A549 treated with DMSO at 1 μM for 4 hours (cell line): ENCODE data around the gene HDLBP. TPM values are rescaled to one million over a fixed set of nuclear protein-coding genes. Genes with fewer than 3 reads are reported as not detected.

Experiments
- total RNA-seq: library from RNA; stranded (reverse); fragments of 200-300 nt; extraction: Qiagen RNA extraction; gene quantifications from 5 replicates; pipeline ENCODE4 v1.2.3, GENCODE V29; 2022; ENCODE audit warnings: low read depth

Gene HDLBP
- total RNA-seq: 269 to 292 TPM (median 283 TPM) in 5 replicates

DNA sequence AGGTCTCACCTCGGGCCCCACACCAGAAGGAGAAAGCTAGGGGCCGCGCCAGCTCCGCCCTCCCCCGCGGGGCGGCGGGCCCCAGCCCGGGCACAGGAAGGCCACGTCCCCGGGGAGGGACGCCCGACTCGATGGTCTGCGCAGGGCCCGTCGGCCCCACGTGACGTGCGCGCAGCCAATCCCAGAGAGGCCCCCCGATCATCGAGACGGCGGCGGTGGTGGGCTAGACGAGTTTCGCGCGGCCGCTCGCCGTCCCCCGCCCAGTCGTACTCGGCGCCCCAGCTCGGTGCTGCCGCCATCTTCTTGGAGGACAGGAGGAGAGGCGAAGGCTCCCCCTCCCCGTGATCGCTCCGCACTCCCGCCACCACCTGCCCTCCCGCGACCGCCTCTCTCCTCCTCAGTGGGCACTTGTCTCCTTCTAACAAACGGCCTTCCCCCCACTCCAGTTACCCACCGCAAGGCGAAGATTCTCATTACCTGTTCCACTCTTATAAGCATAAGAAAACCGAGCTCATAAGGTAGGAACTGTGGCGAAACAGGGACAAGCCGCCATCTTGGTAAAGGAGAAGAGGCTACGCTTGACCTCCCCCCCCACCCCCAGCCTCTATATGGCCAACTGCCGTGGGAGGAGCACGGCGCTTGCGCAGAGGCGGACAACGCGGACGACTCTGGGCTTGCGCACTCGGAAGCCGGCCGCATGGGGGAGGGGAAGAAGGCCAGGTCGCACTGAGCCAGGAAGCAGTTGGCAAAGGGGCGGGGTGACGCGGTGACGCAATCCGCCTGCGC, at the start of gene HDLBP:
HDLBP (minus strand) TSS at position 580 of the 786 bp plus-strand sequence. CDS start 48,803 bp downstream, outside the sequence.

GRCh38 chr2:241355983-241356870, 40.8 kb upstream of the HDLBP start, which contains the start of gene FARP2:
FARP2 (plus strand) TSS chr2:241356285; CDS start chr2:241373108, 16,823 bp downstream.

DNA sequence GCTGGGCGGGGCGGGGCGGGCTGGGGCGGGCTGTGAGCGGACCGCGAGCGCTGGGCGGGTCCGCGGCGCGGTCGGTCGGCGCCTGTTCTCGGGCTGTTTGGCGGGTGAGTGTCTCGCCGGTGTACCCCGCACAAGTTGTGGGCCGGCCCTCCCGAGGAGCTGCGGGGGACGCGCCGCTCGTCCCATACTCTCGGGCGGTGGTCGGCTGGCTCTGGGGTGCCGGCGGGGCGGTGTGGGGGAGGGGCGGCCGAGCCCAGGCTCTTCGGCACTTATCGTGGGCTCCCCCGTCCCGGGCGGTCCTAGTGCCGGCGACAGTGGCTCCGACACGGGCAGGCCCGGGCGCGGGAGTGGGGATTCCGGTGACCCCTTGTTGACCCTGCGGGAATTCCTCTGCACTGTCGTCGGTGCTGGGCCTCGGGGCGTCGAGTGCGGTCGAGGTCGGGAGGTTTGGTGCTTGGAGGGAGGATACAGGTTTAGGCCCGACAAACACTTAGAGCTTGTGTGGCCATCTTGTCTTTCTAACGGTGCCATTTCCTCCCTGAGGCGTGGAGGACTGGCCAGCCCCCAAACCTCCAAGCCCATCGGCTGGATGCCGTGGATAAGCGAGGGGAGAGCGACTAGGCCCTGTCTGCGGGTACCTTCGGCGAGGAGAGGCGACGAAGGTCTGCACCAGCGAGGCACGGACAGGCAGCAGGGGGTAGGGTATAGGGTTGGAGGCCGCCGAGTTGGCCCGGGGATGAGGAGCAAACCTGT, 583 bp upstream of the HDLBP start, which contains the start of gene SEPTIN2:
SEPTIN2 (plus strand) TSS at position 47 of the 753 bp plus-strand sequence. CDS start 8,308 bp downstream, outside the sequence.

DNA sequence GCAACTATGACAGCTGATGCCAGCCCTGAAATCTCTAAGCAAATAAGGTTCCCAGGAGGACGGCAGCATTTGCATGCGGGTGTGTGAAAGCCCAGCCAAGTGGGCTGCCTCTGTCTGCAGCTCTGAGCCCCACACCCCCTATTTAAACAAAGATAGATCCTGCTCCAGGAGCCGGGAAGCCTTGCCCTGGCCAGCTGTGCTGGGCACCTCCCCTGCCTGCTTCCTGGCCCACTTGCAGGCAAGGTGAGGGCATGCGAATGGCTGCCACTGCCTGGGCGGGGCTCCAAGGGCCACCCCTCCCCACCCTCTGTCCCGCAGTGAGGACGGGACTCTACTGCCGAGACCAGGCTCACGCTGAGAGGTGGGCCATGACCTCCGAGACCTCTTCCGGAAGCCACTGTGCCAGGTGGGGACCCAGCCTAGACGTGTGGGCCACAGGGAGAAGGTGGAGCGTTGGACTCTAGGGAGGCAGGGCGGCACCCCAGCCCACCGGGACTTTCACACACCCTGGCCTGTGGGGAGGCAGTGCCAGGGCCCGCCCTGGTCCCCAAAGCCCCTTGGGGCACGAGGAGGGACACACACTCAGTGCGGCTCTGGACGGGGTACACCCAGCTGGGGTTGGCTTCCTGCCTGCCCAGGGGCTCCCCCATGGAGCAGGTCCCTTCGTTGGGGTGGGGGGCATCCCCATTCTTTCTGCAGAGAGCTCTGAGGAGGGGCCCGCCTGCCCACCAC, 126.9 kb downstream of the HDLBP start, which contains the start of gene ANO7:
ANO7 (plus strand) TSS at position 317 of the 732 bp plus-strand sequence. CDS start 1,387 bp downstream, outside the sequence.

Other genes starting within 250 kb of the HDLBP start
- 24.6 to 34.8 TPM (median 25.9 TPM) in 5 replicates for gene MTERF4, start 213.4 kb downstream of the HDLBP start, total RNA-seq
- gene PASK, start 166.2 kb downstream of the HDLBP start, total RNA-seq: 6.4 to 9.9 TPM (median 8.7 TPM) in 5 replicates
- 57.6 to 69.1 TPM (median 59.1 TPM) in 5 replicates for gene PPP1R7, start 165.2 kb downstream of the HDLBP start, total RNA-seq
- gene ANO7, start 127.0 kb downstream of the HDLBP start, total RNA-seq: 1.9 to 2.6 TPM (median 2.1 TPM) in 5 replicates
- 253 to 324 TPM (median 293 TPM) in 5 replicates for gene SEPTIN2, start 253 bp upstream of the HDLBP start, total RNA-seq
- 26.2 to 37.1 TPM (median 30.4 TPM) in 5 replicates for gene FARP2, start 40.6 kb upstream of the HDLBP start, total RNA-seq
- 94.9 to 119 TPM (median 107 TPM) in 5 replicates for gene STK25, start 192.9 kb upstream of the HDLBP start, total RNA-seq
- gene BOK, start 243.1 kb upstream of the HDLBP start, total RNA-seq: 22.6 to 33.2 TPM (median 30.6 TPM) in 5 replicates